GM12864 (cell line): ENCODE results near the gene AMOTL1.
"Not testable (repeated sequence)": the region's sequence is repeated elsewhere in the genome, so short reads cannot be mapped to it uniquely, and the experiment has no call there.

Experiments
- DNase-seq: peaks from one replicate; pipeline ENCODE4 v3.0.0-alpha.2; 2011; ENCODE audit warnings: low read depth
- H3K4me3 ChIP-seq: 2 replicates; pipeline ENCODE4 v1.5.1; 2011; ENCODE audit warnings: mild to moderate bottlenecking, low read depth, low read length, control low read depth
- CTCF ChIP-seq: IDR thresholded peaks from 2 replicates; pipeline ENCODE4 v1.5.1; 2011; ENCODE audit warnings: low read depth, mild to moderate bottlenecking, moderate library complexity, low read length, control low read depth, inconsistent platforms; ENCODE audit errors: missing control alignments

Gene AMOTL1

GRCh38 chr11:94897330-94897768 is 129.2 kb downstream of the AMOTL1 start:
- no peak for DNase-seq
- H3K4me3 ChIP-seq, result no peak overlapping the region
- TF ChIP-seq CTCF, result peak; percentile 90

- no peak overlapping the region for H3K4me3 ChIP-seq
- no peak for DNase-seq
- TF ChIP-seq CTCF, result no peak
These were observed 139.1 kb downstream of the AMOTL1 start for GRCh38 chr11:94907226-94907625.

GRCh38 chr11:94909371-94909820 is 141.2 kb downstream of the AMOTL1 start:
- DNase-seq, result no peak
- no peak for TF ChIP-seq CTCF
- no peak overlapping the region for H3K4me3 ChIP-seq

GRCh38 chr11:94910270-94910669 is 142.1 kb downstream of the AMOTL1 start:
- no peak for TF ChIP-seq CTCF
- no peak overlapping the region for H3K4me3 ChIP-seq
- DNase-seq, result no peak

- no peak for TF ChIP-seq CTCF
- no peak for DNase-seq
- H3K4me3 ChIP-seq, result no peak overlapping the region
These were observed 142.6 kb downstream of the AMOTL1 start for GRCh38 chr11:94910779-94911178.

- H3K4me3 ChIP-seq, result no peak overlapping the region
- TF ChIP-seq CTCF, result no peak
These were observed 144.7 kb downstream of the AMOTL1 start for GRCh38 chr11:94912806-94913205.

GRCh38 chr11:94913718-94914394 is 145.7 kb downstream of the AMOTL1 start:
- not testable (repeated sequence) for H3K4me3 ChIP-seq, DNase-seq

More at GRCh38 chr11:94912806-94913205, 144.7 kb downstream of the AMOTL1 start:
- DNase-seq, result no peak
